Measurements from ENCODE around the gene GTF2IRD1.

The GTF2IRD1 gene

DNA sequence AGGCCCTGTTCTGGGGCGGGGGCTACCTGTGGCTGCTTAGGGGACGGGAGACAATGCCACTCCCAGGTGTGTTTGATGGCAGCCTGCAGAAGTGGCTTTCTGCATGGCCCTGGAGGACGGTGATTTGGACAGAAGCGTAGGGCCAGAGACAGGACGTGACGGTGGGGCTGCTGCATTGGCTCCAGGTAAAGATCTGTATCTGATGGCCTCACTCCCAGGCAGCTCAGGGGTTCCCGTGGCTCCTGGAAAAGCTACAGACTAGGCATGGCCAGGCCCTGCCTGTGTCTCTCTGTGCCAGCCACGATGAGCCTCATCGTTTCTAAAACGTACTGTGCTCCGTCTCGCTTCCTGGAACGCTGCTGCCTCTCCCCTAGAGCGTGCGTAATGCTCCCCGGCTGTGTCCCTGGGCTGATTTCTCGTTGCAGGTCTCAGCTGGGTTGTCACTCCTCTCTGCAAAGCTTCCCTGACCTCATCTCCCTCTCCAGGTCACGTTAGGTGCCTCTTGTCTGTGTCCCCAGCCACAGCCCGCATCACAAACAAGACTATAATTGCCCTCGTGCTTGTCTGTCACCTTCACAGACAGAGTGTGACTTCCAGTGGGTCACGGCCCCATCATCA lies 12.6 kb downstream of the GTF2IRD1 start:
- Histone ChIP-seq H3K27me3 (ENCODE audit: control insufficient read depth, insufficient read depth, low read length, poor library complexity, severe bottlenecking) (no peaks in the 10 kb centered on the region), H3K4me1 (ENCODE audit: control insufficient read depth, insufficient read depth, low read length) (peaks cover 14% of the 10 kb centered on the region), H3K27ac (ENCODE audit: insufficient read depth, low read depth, low read length, poor library complexity, severe bottlenecking) (no peak overlapping the region), H3K4me3 (ENCODE audit: insufficient read depth, low read depth, low read length) (no peak overlapping the region), H3K9me3 (ENCODE audit: control insufficient read depth, low read length) (no peaks in the 10 kb centered on the region), H3K36me3 (ENCODE audit: control insufficient read depth, insufficient read depth, low read length) (no peaks in the 10 kb centered on the region)
- WGBS, 2 experiments, result 85 to 86% methylated on average over 21 of the region's 21 CpGs

DNA sequence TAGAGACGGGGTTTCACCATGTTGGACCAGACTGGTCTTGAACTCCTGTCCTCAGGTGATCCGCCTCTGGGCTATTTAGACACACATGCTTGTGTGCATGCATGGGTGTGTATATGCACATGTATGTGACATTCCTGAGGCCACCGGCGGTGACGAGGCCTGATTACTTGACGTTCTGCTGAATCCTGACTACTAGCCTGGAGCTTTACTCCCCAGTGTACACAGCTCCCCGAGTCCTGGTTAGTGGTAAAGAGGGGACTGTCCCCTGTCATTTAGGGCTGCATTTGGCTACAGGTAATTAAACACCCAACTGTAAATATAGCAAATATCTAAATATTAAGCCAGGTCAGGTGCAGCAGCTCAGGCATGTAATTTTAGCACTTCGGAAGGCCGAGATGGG lies 14.2 kb downstream of the GTF2IRD1 start:
- Histone ChIP-seq H3K4me1 (ENCODE audit: control insufficient read depth, insufficient read depth, low read length) (peaks cover 9% of the 10 kb centered on the region), H3K9me3 (ENCODE audit: control insufficient read depth, low read length) (no peaks in the 10 kb centered on the region), H3K4me3 (ENCODE audit: insufficient read depth, low read depth, low read length) (no peak overlapping the region), H3K36me3 (ENCODE audit: control insufficient read depth, insufficient read depth, low read length) (no peaks in the 10 kb centered on the region), H3K27ac (ENCODE audit: insufficient read depth, low read depth, low read length, poor library complexity, severe bottlenecking) (no peak overlapping the region), H3K27me3 (ENCODE audit: control insufficient read depth, insufficient read depth, low read length, poor library complexity, severe bottlenecking) (no peaks in the 10 kb centered on the region)
- WGBS, 2 experiments, result 97% methylated on average over 9 of the region's 9 CpGs

DNA sequence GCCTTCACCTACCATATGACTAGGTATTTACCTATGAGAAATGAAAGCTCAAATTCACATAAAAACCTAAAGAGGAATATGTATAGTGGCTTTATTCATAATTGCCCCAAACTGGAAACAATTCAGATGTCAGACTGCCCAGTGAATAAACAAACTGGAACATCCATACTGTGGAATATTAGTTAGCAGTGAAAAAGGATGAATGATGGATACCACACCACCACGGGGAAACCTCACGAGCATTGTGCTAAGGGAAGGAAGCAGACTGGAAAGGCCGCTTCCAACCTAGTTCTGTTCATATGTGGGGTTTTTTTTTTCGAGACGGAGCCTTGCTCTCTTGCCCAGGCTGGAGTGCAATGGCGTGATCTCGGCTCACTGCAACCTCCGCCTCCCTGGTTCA lies 16.8 kb downstream of the GTF2IRD1 start:
- 95 to 98% methylated on average over 8 of the region's 8 CpGs for WGBS, 2 experiments
- H3K27ac ChIP-seq (ENCODE audit: insufficient read depth, low read depth, low read length, poor library complexity, severe bottlenecking), result no peak overlapping the region
- H3K4me3 ChIP-seq (ENCODE audit: insufficient read depth, low read depth, low read length), result no peak overlapping the region
- H3K27me3 ChIP-seq (ENCODE audit: control insufficient read depth, insufficient read depth, low read length, poor library complexity, severe bottlenecking), result no peaks in the 10 kb centered on the region
- no peaks in the 10 kb centered on the region for H3K9me3 ChIP-seq (ENCODE audit: control insufficient read depth, low read length)
- peaks cover 9% of the 10 kb centered on the region for H3K4me1 ChIP-seq (ENCODE audit: control insufficient read depth, insufficient read depth, low read length)
- no peaks in the 10 kb centered on the region for H3K36me3 ChIP-seq (ENCODE audit: control insufficient read depth, insufficient read depth, low read length)

DNA sequence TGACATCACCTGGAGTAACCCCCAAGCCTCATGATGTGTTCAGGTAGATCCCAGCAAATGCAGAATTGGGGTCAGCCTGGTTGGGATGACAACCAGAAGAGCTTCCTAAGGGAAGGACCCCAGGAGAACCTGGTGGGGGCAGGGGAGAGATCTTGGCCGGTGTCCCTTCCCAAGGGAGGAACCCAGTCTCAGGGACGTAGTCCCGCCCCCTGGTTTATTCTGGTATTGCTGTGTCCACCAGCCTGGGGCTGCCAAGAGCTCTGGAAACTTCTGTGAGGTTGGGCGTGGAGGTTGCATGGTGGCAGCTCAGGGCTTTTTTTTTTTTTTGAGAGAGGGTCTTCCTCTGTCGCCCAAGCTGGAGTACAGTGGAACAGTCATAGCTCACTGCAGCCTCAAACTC lies 19.4 kb downstream of the GTF2IRD1 start:
- Histone ChIP-seq H3K4me3 (ENCODE audit: insufficient read depth, low read depth, low read length) (no peak overlapping the region), H3K4me1 (ENCODE audit: control insufficient read depth, insufficient read depth, low read length) (peaks cover 10% of the 10 kb centered on the region), H3K27ac (ENCODE audit: insufficient read depth, low read depth, low read length, poor library complexity, severe bottlenecking) (no peak overlapping the region), H3K36me3 (ENCODE audit: control insufficient read depth, insufficient read depth, low read length) (no peaks in the 10 kb centered on the region), H3K9me3 (ENCODE audit: control insufficient read depth, low read length) (no peaks in the 10 kb centered on the region), H3K27me3 (ENCODE audit: control insufficient read depth, insufficient read depth, low read length, poor library complexity, severe bottlenecking) (no peaks in the 10 kb centered on the region)
- 92 to 96% methylated on average over 5 of the region's 5 CpGs for WGBS, 2 experiments

DNA sequence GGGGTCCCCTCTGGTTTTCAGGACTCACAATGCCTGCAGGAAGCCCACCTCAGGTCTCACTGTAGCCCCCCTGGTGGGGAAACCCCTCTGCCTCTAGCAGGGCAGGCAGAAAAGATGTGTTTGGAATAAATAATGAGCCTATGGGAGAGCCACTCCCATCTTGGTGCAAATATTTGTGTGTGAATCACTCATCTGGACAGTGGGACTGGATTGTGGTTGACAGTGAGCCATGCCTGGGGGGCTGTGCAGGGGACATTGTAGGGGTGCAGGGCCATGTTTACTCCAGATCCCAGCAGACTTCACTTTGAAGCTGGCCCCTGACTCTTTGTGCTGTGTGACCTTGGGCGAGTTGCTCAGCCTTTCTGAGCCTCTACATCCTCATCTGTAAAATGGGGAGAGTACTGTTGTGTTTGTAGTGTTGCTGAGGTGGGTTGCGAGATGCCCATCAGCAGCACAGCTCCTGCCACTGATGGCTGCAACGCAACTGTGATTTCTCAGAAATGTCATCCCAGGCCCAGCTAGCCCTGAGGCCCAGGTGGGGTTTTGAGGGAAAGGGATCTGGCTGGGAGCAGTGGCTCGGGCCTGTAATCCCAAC lies 20.7 kb downstream of the GTF2IRD1 start:
- H3K27ac ChIP-seq (ENCODE audit: insufficient read depth, low read depth, low read length, poor library complexity, severe bottlenecking), result no peak overlapping the region
- H3K36me3 ChIP-seq (ENCODE audit: control insufficient read depth, insufficient read depth, low read length), result no peaks in the 10 kb centered on the region
- WGBS, 2 experiments, result 95 to 98% methylated on average over 4 of the region's 4 CpGs
- no peaks in the 10 kb centered on the region for H3K27me3 ChIP-seq (ENCODE audit: control insufficient read depth, insufficient read depth, low read length, poor library complexity, severe bottlenecking)
- H3K9me3 ChIP-seq (ENCODE audit: control insufficient read depth, low read length), result no peaks in the 10 kb centered on the region
- no peak overlapping the region for H3K4me3 ChIP-seq (ENCODE audit: insufficient read depth, low read depth, low read length)
- peaks cover 11% of the 10 kb centered on the region for H3K4me1 ChIP-seq (ENCODE audit: control insufficient read depth, insufficient read depth, low read length)

DNA sequence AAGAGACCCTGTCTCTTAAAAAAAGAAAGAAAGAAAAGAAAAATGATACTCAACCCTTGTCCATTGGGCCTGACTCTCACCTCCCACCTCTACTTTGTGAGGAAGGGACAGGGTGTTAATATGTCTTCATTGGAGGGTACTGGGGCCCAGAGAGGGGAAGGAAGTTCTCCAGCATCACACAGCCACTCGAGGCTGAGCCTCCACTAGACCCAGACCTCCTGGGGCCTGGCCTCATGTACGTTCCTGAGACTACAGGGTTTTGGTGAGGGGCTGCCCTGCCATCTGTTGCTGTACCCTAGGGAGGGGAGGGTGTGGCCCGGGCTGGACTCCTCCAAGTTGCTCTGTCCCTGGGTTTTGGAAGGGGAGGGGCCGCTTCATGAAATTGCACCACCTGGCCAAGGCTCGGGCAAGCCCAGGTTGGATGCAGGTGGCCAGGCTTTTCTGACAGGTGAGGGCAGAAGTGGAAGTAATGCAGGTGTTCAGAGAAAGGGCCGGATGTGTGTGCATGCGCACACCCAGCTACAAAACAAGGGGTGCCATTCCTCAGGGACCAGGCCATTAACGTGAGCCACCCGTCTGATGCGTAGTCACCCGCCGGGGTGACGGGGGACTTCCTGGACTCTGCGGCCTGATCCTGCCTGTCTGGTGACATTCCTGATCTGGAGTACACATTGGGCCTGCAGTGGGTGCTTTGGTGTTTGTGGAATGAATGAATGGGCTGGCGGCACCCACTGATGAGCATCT lies 21.7 kb downstream of the GTF2IRD1 start:
- WGBS, 2 experiments, result 94% methylated on average over 15 of the region's 15 CpGs
- H3K27ac ChIP-seq (ENCODE audit: insufficient read depth, low read depth, low read length, poor library complexity, severe bottlenecking), result no peak overlapping the region
- no peak overlapping the region for H3K4me3 ChIP-seq (ENCODE audit: insufficient read depth, low read depth, low read length)
- H3K36me3 ChIP-seq (ENCODE audit: control insufficient read depth, insufficient read depth, low read length), result no peaks in the 10 kb centered on the region
- H3K9me3 ChIP-seq (ENCODE audit: control insufficient read depth, low read length), result no peaks in the 10 kb centered on the region
- peaks cover 20% of the 10 kb centered on the region for H3K4me1 ChIP-seq (ENCODE audit: control insufficient read depth, insufficient read depth, low read length)
- no peaks in the 10 kb centered on the region for H3K27me3 ChIP-seq (ENCODE audit: control insufficient read depth, insufficient read depth, low read length, poor library complexity, severe bottlenecking)

DNA sequence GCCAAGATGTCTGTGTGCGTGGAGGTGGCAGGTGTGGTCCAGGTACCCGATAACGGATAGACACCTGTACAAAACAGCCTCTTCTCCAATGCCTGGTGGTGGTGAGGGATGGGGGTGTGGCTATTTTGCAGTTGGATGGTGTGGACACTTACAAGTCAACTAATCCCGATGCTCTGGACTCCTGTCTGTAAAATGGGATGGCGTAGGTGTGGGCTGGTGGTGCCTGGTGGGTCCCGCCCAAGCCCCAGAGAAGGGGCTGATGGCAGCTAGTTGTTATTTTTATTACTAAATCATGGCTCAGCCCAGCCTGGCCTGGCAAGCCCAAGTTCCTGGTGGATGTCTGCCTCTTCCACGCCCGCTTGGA lies 22.3 kb downstream of the GTF2IRD1 start:
- H3K27me3 ChIP-seq (ENCODE audit: control insufficient read depth, insufficient read depth, low read length, poor library complexity, severe bottlenecking), result no peaks in the 10 kb centered on the region
- peaks cover 24% of the 10 kb centered on the region for H3K4me1 ChIP-seq (ENCODE audit: control insufficient read depth, insufficient read depth, low read length)
- WGBS, 2 experiments, result 89 to 95% methylated on average over 8 of the region's 8 CpGs
- no peaks in the 10 kb centered on the region for H3K36me3 ChIP-seq (ENCODE audit: control insufficient read depth, insufficient read depth, low read length)
- no peaks in the 10 kb centered on the region for H3K9me3 ChIP-seq (ENCODE audit: control insufficient read depth, low read length)
- H3K27ac ChIP-seq (ENCODE audit: insufficient read depth, low read depth, low read length, poor library complexity, severe bottlenecking), result no peak overlapping the region
- H3K4me3 ChIP-seq (ENCODE audit: insufficient read depth, low read depth, low read length), result no peak overlapping the region

DNA sequence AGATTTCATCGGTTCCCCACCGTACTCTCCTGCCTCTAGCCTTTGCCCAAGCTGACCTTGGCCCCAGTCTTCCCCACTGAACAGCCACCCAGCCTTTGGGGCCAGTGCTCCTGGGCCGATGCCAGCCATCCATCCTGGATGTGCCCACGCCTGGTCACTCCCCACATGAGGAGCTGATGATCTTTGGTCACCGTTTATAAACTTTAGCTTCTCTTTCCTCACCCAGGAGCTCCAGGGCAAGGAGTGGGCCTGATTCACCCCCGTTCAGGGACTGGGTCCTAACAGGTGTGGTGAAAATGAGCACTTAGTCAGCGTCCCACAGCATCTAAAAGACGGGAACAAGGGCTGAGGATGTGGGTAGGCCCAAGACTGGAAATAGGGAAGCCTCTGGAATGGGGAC lies 22.9 kb downstream of the GTF2IRD1 start:
- Histone ChIP-seq H3K27me3 (ENCODE audit: control insufficient read depth, insufficient read depth, low read length, poor library complexity, severe bottlenecking) (no peaks in the 10 kb centered on the region), H3K9me3 (ENCODE audit: control insufficient read depth, low read length) (no peaks in the 10 kb centered on the region), H3K4me3 (ENCODE audit: insufficient read depth, low read depth, low read length) (no peak overlapping the region), H3K27ac (ENCODE audit: insufficient read depth, low read depth, low read length, poor library complexity, severe bottlenecking) (no peak overlapping the region), H3K36me3 (ENCODE audit: control insufficient read depth, insufficient read depth, low read length) (no peaks in the 10 kb centered on the region), H3K4me1 (ENCODE audit: control insufficient read depth, insufficient read depth, low read length) (peaks cover 30% of the 10 kb centered on the region)
- 94 to 96% methylated on average over 8 of the region's 8 CpGs for WGBS, 2 experiments

DNA sequence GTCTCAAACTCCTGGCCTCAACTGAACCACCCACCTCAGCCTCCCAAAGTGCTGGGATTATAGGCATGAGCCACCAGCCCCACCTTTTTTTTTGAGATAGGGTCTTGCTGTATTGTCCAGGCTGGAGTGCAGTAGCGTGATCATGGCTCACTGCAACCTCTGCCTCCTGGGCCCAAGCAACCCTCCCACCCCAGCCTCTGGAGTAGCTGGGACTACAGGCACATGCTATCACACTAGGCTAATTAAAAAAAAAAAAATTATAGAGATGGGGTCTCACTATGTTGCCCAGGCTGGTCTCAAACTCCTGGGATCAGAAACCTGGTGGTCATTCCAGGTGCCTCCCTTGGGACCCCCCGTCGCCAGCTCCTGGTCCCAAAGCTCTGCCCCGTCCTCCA lies 25.0 kb downstream of the GTF2IRD1 start:
- no peak overlapping the region for H3K4me3 ChIP-seq (ENCODE audit: insufficient read depth, low read depth, low read length)
- H3K27ac ChIP-seq (ENCODE audit: insufficient read depth, low read depth, low read length, poor library complexity, severe bottlenecking), result no peak overlapping the region
- H3K27me3 ChIP-seq (ENCODE audit: control insufficient read depth, insufficient read depth, low read length, poor library complexity, severe bottlenecking), result no peaks in the 10 kb centered on the region
- H3K4me1 ChIP-seq (ENCODE audit: control insufficient read depth, insufficient read depth, low read length), result peaks cover 36% of the 10 kb centered on the region
- H3K36me3 ChIP-seq (ENCODE audit: control insufficient read depth, insufficient read depth, low read length), result no peaks in the 10 kb centered on the region
- WGBS, 2 experiments, result 91 to 94% methylated on average over 4 of the region's 4 CpGs
- no peaks in the 10 kb centered on the region for H3K9me3 ChIP-seq (ENCODE audit: control insufficient read depth, low read length)

DNA sequence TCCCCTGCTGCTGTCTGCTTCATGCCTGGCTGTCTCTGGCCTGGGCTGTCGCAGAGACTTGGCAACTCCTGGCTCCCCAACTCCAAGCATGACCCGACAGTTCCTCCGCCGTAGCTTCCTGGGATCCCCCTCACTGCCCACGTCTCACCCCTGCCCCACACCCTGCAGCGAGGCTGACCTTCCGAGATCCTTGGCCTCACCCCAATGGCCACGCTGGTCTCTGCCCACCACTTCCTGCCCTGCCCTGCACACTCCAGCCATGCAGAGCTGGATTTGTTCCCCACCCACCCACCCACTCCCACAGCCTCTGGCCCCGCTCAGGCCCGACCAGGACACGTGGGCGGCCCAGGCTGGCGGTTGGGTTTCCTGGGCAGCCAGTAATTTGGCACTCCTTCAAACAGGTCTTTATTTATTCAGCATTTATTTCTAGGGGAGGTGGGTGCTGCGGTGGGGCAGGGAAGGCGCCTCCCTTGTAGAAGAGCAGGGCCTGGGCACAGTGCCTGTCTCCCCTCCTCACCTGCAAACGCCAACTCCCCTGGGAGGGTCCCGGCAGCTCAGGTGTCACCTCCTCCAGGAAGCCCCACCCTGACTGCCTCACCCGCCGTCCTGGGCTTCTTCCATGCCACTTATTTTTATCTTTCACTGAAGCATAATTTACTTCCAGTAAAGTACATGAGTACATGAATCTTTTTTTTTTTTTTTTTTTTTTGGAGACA lies 25.5 kb downstream of the GTF2IRD1 start:
- WGBS, 2 experiments, result 90 to 91% methylated on average over 15 to 19 of the region's 19 CpGs
- H3K4me1 ChIP-seq (ENCODE audit: control insufficient read depth, insufficient read depth, low read length), result peaks cover 36% of the 10 kb centered on the region
- H3K36me3 ChIP-seq (ENCODE audit: control insufficient read depth, insufficient read depth, low read length), result no peaks in the 10 kb centered on the region
- no peak overlapping the region for H3K4me3 ChIP-seq (ENCODE audit: insufficient read depth, low read depth, low read length)
- no peaks in the 10 kb centered on the region for H3K9me3 ChIP-seq (ENCODE audit: control insufficient read depth, low read length)
- H3K27me3 ChIP-seq (ENCODE audit: control insufficient read depth, insufficient read depth, low read length, poor library complexity, severe bottlenecking), result no peaks in the 10 kb centered on the region
- H3K27ac ChIP-seq (ENCODE audit: insufficient read depth, low read depth, low read length, poor library complexity, severe bottlenecking), result no peak overlapping the region

Data from ectodermal cell (in vitro differentiated cells).